Measurements from ENCODE around the gene C4orf50.

DNA sequence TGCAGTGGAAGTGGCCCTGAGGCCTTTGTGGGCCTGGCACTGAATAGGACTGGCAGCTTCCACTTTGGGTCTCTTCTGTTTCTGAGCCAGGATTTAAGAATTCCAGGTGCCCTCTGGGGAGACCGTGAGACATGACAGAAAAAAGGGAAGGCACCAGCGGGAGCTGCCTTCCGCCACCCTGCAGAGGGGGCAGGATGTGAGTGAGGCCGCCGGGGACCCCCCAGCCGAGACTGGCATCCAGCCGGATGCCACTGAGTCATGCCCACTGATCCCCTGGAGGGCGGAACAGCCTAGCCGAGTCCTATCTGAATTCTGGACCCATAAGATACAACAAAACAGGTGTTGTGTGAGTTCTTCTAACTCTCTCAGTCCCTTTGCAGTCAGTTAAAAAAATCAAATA is 41.3 kb downstream of the C4orf50 start:
- TF ChIP-seq CTCF (IDR thresholded peaks at IDR 0.05; ENCODE audit: low read length) (no peak), EZH2 (optimal IDR thresholded peaks at IDR 0.05; ENCODE audit: low read depth, low read length) (no peak)
